HG03457 (cell line): ENCODE measurements around the gene MRPL10.
"Not testable (repeated sequence)": the region's sequence is repeated elsewhere in the genome, so short reads cannot be mapped to it uniquely, and the experiment has no call there.

Source experiments
- ATAC-seq: cut with Tn5 transposase; IDR thresholded peaks from one replicate; pipeline ENCODE4 v1.9.1; 2021; ENCODE audit warnings: moderate number of reproducible peaks; ENCODE audit not compliant: unreplicated experiment

MRPL10 gene

DNA sequence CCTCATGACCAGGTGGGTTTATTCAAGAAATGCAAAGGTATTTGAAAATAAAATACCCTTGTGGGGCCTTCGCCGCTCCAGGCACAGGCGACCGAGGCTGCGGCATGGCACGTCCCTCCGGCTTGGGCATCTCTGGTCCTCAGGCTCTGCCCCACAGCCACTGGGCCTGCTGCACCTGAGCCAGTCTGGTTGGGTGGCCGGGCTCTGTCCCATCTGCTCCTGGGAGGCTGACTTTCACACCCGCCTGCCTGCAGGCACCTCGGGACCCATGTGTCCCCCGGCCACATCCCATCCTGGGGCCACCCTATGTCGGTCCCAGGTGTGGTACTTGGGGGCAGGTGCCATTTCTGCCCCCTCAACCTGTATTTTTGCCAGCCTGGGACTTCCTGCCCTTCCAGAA lies 30.7 kb downstream of the MRPL10 start:
- ATAC-seq, result no peak

DNA sequence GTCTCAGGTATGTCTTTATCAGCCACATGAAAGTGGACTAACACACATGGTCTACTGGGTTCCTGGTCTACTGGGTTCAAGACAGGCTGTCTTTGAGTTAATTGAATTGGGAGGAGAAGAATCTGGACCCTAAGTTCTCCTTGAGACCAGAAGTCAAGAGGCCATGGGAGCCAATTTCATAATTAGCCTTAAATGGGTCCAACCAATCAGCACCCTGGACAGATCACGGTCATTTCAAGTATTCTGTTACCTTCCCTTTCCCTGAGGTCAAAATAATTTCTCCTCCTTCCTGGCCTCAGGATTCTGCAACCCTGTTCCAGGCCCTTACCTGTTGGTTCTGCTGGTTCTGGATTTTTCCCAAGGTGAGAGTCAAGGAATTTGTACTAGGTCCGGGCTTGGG lies 33.5 kb downstream of the MRPL10 start:
- no peak for ATAC-seq

DNA sequence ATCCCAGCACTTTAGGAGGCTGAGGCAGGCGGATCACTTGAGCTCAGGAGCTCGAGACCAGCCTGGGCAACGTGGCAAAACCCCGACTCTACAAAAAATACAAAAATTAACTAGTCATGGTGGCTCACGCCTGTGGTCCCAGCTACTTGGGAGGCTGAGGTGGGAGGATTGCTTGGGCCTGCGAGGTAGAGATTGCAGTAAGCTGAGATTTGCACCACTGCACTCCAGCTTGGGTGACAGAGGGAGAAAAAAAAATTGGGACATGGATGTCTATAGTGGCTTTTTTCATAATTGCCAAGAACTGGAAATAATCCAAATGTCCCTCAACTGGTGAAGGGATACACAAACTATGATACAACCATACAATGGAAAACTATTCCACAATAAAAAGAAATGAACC lies 38.4 kb downstream of the MRPL10 start:
- ATAC-seq, result no peak

DNA sequence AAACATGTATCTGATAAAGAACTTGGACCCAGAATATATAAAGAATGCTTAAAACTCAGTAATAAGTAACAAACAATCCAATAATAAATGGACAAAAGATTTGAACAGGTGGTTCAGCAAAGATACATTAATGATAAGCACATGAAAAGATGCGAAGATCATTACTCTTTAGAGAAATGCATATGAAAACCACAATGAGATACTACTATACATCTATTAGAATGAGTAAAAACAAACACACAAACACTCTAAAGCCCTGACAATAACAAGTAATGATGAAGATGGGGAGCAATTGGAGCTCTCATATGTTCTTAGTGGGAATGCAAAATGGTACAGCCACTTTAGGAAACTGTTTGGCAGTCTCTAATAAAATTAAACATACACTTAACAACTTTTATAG lies 38.9 kb downstream of the MRPL10 start:
- ATAC-seq, result no peak

DNA sequence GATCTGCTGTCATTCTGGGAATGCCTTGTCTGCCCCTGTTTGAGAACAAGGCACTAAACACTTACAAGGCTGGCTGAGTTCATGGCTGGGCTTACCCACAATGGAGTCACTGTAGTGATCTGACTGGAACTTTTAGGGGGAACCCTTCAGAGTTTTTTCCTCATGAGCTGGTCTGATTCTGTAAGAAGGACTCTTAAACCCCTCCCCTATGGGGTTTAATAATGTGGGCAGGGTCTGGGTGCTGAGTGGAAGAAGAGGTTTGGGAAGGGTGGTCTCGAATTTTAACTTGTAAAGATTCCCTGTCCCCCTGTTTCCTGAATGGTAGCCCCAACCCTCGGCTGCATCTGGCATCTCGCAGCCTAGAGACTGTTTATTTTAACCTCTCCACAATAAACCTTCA lies 40.3 kb downstream of the MRPL10 start:
- ATAC-seq, result no peak

DNA sequence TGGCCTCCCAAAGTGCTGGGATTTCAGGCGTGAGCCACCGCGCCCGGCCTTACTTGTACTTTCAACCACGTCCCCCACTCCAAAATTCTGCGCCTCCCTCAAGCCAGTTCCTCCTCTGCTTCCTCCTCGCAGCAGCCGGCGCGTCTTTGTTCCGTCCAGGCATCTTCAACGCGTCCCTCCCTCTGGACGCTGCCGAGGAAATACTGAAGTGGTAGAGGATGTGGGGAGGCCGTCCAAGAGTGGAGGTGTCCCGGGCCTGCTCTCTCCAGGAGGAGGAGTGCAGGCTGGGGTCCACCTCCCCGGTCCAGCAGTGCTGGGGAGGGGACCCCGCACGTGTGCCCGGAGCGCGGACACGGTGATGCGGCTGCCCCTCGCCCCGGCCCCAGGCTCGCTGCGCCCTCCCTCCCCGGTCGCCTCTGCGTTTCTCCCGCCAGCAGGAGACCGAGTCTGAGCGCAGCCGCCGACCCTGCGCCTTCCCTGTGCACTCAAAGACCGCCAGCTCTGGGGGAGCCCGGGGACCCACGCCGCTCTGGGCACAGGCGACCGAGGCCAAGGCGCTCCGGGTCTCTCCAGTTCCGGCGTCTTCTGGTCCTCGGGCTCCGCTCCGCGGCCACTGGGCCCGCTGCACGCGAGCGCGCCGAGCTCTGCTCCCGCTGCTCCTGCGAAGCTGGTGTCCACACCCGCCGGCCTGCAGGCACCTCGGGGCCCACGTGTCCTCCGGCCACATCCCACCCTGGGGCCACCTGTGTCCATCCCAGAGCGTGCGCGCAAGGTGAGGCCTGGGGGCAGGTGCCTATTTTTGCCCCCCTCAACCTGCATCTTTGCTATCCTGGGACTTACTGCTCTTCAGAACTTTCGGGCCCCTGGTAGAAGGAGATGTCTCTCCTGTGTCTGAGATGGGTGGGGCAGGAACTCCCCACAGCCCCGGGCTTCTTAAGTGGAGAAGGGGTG lies 41.5 kb downstream of the MRPL10 start:
- ATAC-seq, result no peak

DNA sequence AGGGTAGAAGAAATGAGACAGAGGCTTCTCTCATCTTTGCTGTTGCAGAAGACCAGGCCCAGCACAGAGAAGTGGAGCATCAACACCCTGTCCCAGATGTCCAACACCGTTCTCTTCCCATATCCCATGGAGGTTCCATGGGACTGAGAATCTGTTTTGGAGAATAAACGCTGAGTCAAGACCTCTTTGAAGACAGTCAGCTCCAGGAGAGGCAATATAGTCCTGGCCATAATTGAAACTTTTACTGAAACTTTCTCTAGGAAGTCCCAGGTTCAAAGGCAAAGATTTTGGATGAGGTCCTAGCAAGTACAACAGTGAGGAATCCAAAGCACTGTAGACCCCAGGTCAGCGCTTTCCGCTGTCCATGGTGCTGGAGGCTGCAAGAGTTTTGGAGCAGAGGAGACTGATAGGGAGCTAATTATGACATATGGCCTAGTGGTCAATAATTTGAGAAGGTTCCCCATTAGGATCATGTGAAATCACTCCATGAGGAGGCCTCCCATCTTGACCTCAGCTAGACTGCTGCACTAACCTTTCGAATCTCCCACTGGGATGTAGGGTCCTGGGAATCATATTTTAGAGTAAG lies 45.7 kb downstream of the MRPL10 start:
- no peak for ATAC-seq

DNA sequence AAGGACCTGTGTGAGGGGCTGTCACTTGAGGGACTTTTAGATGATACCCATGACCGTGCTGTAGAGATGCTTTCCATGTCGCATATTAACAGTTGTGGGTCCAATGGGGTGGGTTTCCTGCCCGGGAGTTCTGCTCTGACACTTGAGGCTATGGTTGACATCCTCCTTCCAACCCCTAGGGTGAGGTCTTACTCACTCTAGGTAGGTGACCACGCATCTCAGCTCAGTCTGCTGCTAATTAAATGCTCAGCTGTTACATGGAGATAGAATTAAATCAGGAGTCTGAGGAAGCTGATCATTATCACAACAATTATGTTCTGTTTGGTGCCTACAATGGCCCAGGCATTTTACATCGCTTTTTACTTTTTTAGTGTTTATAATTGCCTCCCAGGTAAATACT lies 49.9 kb downstream of the MRPL10 start:
- no peak for ATAC-seq

DNA sequence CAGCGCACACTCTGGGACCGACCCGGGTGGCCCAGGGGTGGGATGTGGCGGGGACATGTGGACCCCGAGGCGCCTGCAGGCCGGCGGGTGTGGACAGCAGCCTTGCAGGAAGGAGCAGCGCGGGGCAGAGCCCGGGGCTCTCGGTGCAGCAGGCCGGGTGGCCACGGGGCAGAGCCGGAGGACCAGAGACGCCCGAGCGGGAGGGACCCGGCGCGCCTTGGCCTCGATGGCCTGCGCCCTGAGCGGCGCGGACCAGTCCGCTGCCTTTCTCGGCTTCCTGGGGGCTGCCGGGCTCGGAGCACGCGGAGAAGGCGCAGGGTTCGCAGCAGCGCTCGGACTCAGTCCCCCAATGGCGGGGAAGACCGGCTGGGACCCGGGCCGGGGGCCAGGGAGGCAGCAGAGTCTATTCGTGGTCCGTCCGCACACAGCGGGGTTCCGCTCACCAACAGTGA lies 53.1 kb downstream of the MRPL10 start:
- ATAC-seq, result no peak

DNA sequence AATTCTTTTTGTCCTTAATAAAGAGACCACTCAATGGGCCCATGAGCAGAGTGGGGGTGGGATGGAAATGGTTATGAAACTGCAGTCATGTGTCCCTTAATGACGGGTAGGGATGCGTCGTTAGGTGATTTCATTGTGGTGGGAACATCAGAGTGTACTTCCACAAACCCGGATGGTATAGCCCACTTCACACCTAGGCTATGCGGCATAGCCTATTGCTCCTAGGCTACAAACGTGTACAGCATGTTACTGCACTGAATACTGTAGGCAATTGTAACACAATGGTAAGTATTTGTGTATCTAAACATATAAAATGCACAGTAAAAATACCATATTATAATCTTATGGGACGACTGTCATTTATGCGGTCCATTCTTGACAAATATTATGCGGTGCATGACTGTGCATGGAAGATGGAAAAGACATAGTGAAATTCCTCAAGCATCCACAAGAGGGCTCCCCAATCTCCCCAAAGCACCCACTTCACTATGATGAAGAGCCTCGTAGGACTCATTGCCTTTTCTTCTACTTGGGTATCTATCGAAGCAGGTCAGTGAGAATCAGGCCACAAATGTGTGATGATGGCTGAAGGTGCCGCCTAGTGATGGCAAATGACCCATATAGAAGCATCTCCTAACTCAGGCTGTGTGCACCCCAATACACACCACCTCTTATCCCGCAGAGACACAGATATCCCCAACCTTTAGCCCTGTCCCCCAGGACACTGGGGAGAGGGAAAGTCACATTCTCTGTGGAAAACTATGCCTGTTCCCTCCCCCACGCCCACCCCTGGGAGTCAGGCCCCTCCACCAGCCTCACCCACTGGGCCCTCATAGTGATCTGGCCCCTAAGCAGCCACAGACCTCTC lies 54.8 kb downstream of the MRPL10 start:
- ATAC-seq, result no peak

DNA sequence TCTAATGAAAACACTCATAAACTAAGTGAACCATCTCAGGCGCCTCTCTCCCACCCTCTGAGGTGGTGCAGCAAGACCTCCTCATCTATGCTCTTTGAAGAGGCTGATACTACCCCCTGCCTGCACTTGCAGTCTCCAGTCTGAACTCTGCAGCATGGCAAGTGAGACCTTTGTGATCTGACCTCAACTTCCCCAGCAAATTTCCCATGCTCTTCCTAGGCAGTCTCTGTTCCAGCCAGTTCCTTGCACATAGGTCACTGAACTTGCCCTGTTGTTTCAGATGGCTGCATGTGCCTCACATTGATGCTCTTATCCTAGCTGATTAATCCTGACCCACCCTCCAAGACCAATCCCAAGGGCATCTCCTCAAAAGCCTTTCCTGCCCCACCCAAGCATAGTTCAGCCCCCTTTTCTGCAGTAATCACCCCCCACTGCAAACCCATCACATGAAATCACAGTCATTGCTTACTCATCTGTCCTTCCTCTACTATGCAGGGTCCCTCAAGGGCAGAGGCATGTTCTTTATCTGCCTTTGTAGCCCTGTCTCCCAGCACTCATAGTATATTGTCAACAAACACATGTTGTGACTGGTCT lies 56.3 kb downstream of the MRPL10 start:
- no peak for ATAC-seq

DNA sequence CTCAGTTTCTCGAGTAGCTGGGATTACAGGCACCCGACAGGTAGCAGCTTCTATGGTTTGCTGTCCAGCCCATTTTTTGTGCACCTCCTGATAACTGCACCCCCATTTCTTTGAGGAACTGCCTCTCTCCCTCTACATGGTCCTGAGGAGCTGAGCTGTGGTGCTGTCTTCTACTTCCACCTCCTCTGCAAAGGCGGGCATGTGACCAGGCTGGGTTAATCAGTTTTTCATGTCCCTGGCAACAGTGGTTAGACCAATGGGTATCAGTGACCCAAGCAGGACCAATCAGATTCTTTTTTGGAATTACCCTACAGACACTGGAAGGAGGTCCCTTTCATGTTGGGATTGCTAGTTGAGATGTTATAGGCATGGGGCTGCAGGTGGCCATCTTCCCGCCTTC lies 57.0 kb downstream of the MRPL10 start:
- no peak for ATAC-seq

DNA sequence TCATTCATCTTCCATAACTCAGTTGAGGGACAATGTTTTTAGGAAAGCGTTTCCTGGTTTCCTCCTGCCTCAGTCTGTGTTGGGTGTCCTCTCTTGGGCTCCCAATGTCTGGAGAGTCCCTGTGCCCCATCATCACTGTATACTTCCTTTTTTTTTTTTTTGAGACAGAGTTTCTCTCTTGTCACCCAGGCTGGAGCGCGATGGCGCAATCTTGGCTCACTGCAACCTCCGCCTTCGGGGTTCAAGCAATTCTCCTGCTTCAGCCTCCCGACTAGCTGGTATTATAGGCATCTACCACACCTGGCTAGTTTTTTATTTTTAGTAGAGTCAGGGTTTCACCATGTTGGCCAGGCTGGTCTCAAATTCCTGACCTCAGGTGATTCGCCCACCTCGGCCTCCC lies 57.7 kb downstream of the MRPL10 start:
- ATAC-seq, result not testable (repeated sequence)
